Fibroblast of mammary gland (primary cell): ENCODE measurements around the gene KIAA1614.

ENCODE experiments used
- DNase-seq: peaks from one replicate; pipeline ENCODE4 v3.0.0-alpha.2; 2010; ENCODE audit warnings: low read depth
- H3K4me3 ChIP-seq: 2 replicates; pipeline ENCODE4 v1.5.1; 2011; ENCODE audit warnings: low read depth, mild to moderate bottlenecking, low read length, moderate library complexity; ENCODE audit not compliant: control insufficient read depth
- TF ChIP-seq, protein P1 (sequence below): conservative IDR thresholded peaks from 2 replicates; pipeline ENCODE4 v1.5.1; 2011; ENCODE audit warnings: low read depth, low read length, inconsistent platforms; ENCODE audit not compliant: control insufficient read depth, insufficient read depth

The KIAA1614 gene

GRCh38 chr1:180951186-180951745, 38.6 kb downstream of the KIAA1614 start:
- H3K4me3 ChIP-seq = no peak overlapping the region
- TF ChIP-seq, protein P1, sequence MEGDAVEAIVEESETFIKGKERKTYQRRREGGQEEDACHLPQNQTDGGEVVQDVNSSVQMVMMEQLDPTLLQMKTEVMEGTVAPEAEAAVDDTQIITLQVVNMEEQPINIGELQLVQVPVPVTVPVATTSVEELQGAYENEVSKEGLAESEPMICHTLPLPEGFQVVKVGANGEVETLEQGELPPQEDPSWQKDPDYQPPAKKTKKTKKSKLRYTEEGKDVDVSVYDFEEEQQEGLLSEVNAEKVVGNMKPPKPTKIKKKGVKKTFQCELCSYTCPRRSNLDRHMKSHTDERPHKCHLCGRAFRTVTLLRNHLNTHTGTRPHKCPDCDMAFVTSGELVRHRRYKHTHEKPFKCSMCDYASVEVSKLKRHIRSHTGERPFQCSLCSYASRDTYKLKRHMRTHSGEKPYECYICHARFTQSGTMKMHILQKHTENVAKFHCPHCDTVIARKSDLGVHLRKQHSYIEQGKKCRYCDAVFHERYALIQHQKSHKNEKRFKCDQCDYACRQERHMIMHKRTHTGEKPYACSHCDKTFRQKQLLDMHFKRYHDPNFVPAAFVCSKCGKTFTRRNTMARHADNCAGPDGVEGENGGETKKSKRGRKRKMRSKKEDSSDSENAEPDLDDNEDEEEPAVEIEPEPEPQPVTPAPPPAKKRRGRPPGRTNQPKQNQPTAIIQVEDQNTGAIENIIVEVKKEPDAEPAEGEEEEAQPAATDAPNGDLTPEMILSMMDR = no peak

DNA sequence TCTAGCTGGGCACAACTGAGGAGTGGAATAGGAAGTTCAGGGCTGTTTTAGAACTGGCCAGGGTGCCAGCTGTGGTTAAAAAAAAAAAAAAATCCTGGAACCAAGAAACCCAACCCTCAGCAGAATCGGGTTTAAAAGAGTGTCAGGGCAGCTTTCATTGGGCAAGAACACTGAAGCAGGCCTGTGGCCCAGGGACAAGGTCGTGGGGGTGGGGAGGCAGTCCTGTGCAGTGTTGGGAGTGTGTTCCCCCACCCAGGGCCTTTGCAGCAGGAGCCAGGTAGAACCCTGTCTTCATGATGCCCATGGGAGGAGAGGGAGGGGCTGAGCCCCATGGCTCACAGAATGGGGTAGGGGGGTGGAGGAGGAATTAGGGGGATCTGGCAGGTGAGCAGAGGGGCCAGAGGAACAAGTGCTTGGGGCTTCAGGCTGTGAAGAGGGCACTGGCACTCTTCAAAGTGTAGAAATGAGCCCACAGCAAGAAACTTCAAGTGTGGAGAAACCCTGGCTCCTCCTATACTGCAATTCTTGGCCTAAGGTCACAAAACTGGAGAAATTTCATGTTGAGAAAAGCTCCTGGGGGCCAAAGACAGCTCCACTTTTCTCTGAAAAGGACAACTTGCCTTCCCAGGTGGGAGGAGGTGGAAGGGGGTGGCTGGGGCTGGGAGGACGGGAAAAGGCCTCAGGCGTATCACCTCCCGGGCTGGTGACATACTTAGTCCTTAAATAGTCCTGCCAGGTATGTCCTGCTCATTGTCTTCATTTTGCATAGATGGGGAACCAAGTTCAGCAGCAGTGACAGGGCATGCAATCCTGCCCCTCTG, 39.3 kb downstream of the KIAA1614 start:
- no peak overlapping the region for H3K4me3 ChIP-seq
- DNase-seq = no peak
- TF ChIP-seq, protein P1 = no peak

More at GRCh38 chr1:180951186-180951745, 38.6 kb downstream of the KIAA1614 start:
- no peak for DNase-seq

- no peak for DNase-seq
- TF ChIP-seq, protein P1 = no peak
- H3K4me3 ChIP-seq = no peak overlapping the region
These were observed 39.9 kb downstream of the KIAA1614 start for GRCh38 chr1:180952657-180953013.

DNA sequence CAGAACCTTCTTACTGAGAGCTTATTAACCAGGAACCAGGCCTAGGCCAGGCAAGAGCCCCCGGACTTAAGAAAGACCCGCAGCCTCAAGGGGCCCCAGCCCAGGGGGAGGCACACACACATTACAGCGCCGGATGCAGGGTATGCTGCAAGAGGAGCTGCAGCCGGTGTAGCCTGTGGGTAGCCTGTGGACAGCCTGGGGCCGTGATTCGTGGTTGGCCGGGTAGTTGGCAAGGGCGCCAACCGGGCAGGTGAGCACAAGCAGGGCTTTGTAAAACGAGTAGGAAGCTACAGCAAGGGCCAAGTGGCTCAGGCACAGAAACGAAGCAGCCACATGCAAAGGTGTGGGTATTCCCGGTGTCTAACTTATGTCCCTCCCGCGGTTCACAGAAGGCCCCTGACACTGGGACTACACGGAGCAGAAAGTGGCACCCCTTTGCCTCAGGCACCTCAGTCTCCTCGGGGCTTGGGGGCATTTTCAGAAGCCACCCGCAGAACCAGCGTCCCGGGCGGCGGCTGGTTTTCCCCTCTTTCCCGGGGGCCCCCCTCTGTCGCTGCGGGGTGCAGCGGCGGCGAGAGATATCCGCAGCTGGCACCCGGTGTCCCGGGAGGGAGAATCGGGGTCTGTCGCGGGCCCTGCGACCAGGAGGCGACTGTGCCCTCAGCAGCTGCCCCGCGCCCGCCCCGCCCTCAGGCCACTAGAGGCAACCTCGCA, 40.8 kb downstream of the KIAA1614 start:
- TF ChIP-seq, protein P1 = no peak
- H3K4me3 ChIP-seq = peak overlapping the region; percentile 41
- DNase-seq = no peak

- TF ChIP-seq, protein P1 = no peak
- peak overlapping the region; percentile 41 for H3K4me3 ChIP-seq
- DNase-seq = peak; percentile 60
These were observed 41.5 kb downstream of the KIAA1614 start for GRCh38 chr1:180954005-180954800.

GRCh38 chr1:180954801-180955165, 42.1 kb downstream of the KIAA1614 start:
- TF ChIP-seq, protein P1 = no peak
- no peak for DNase-seq
- no peak overlapping the region for H3K4me3 ChIP-seq
